OCI-LY7 (cell line): Measurements from ENCODE around the gene DPM2. TPM values are rescaled to one million over a fixed set of nuclear protein-coding genes. Genes with fewer than 3 reads are reported as not detected.

Experiments used
- Bru-seq: library from RNA; stranded (reverse); fragments of 400-500 nt; gene quantifications from one replicate; lab custom pipeline; 2021; lab: Mats Ljungman, UMichigan
- BruChase-seq, 2 experiments: library from RNA; stranded (reverse); fragments of 400-500 nt; gene quantifications; one replicate each; lab custom pipeline; 2021; lab: Mats Ljungman, UMichigan
- BruUV-seq: library from RNA; stranded (reverse); fragments of 400-500 nt; replicated peaks from 2 replicates; lab custom pipeline; 2021; lab: Mats Ljungman, UMichigan
- CTCF ChIA-PET: fragments of 300-600 bp; sonication (Branson Sonifier 250); formaldehyde crosslinking; loops from one replicate; lab custom pipeline; 2022; ENCODE audit warnings: antibody characterized with exemption; ENCODE audit not compliant: unreplicated experiment; lab: Charles Lee
- POLR2A ChIA-PET: fragments of 300-600 bp; sonication (Branson Sonifier 250); formaldehyde crosslinking; loops from one replicate; lab custom pipeline; 2022; ENCODE audit warnings: antibody characterized with exemption; lab: Charles Lee
- DNase-seq: peaks from one replicate; pipeline ENCODE4 v3.0.0-alpha.2; 2015; ENCODE audit warnings: low spot score
- H2AFZ ChIP-seq: fragments of 200-600 bp; sonication (generic), shearing (Covaris generic); 2 replicates; pipeline ENCODE4 v1.6.1; 2014; ENCODE audit warnings: mild to moderate bottlenecking, antibody characterized with exemption, low read length, moderate library complexity
- H3K27ac ChIP-seq: fragments of 200-600 bp; sonication (generic); 2 replicates; pipeline ENCODE4 v1.5.1; 2014; ENCODE audit warnings: mixed run types, low read depth, mild to moderate bottlenecking, moderate library complexity, low read length, inconsistent platforms; ENCODE audit not compliant: poor library complexity, severe bottlenecking
- H3K36me3 ChIP-seq: fragments of 200-600 bp; sonication (generic); 2 replicates; pipeline ENCODE4 v1.6.1; 2014; ENCODE audit warnings: mild to moderate bottlenecking, antibody characterized with exemption, low read length, moderate library complexity, mixed read lengths; ENCODE audit not compliant: insufficient read depth
- H3K4me1 ChIP-seq: fragments of 200-600 bp; sonication (generic); 2 replicates; pipeline ENCODE4 v1.5.1; 2014; ENCODE audit warnings: mild to moderate bottlenecking, low read length; ENCODE audit not compliant: insufficient read depth, poor library complexity, severe bottlenecking
- H3K4me2 ChIP-seq: fragments of 200-600 bp; sonication (generic); 2 replicates; pipeline ENCODE4 v1.6.1; 2014; ENCODE audit warnings: mild to moderate bottlenecking, low read length
- H3K4me3 ChIP-seq: fragments of 200-600 bp; sonication (generic); 2 replicates; pipeline ENCODE4 v1.5.1; 2014; ENCODE audit warnings: mild to moderate bottlenecking, low read depth, low read length; ENCODE audit not compliant: poor library complexity, severe bottlenecking
- H3K79me2 ChIP-seq: fragments of 200-600 bp; sonication (generic); 2 replicates; pipeline ENCODE4 v1.6.1; 2016; ENCODE audit warnings: low read depth, mild to moderate bottlenecking, low read length, moderate library complexity, mixed read lengths; ENCODE audit not compliant: insufficient read depth
- H3K9me2 ChIP-seq: fragments of 200-600 bp; sonication (generic); 2 replicates; pipeline ENCODE4 v1.6.1; 2016; ENCODE audit warnings: mild to moderate bottlenecking, low read length, mixed read lengths; ENCODE audit not compliant: insufficient read depth
- H3K9me3 ChIP-seq: fragments of 200-600 bp; sonication (generic); 2 replicates; pipeline ENCODE4 v1.6.1; 2014; ENCODE audit warnings: mild to moderate bottlenecking, mixed run types, low read length, mixed read lengths
- H4K20me1 ChIP-seq: fragments of 200-600 bp; sonication (generic); 2 replicates; pipeline ENCODE4 v1.6.1; 2014; ENCODE audit warnings: mild to moderate bottlenecking, antibody characterized with exemption, low read length, moderate library complexity, mixed read lengths; ENCODE audit not compliant: insufficient read depth
- EZH2phosphoT487 ChIP-seq: fragments of 200-600 bp; sonication (generic); IDR thresholded peaks from 2 replicates; pipeline ENCODE4 v1.6.1; 2018; ENCODE audit warnings: low read depth, borderline replicate concordance, mild to moderate bottlenecking, mixed run types, antibody characterized with exemption, low read length, moderate library complexity, mixed read lengths
- intact Hi-C: fragments of 100-400 bp; cut with micrococcal nuclease; formaldehyde crosslinking; loops from one replicate; pipeline ENCODE4 v1.10.0; 2022; ENCODE audit not compliant: unreplicated experiment
- long read RNA-seq: library from polyadenylated mRNA; stranded (forward); transcript quantifications from one replicate; pipeline ENCODE4 v2.0.0, GENCODE V29; 2022
- total RNA-seq, 2 experiments: library from RNA; depleted of rRNA in 1 of 2; stranded (reverse); fragments of >200 nt in 1 of 2; shearing (Covaris generic) in 1 of 2; gene quantifications; 2 replicates each; pipeline ENCODE4 v1.2.3, GENCODE V29; 2014 to 2022
- TF ChIP-seq, protein P1 (sequence below): fragments of 200-600 bp; sonication (generic); conservative IDR thresholded peaks from 2 replicates; pipeline ENCODE4 v1.5.1; 2014; ENCODE audit warnings: mild to moderate bottlenecking, antibody characterized with exemption, low read length, moderate library complexity, mixed read lengths

Gene DPM2, protein sequence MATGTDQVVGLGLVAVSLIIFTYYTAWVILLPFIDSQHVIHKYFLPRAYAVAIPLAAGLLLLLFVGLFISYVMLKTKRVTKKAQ
- total RNA-seq (2014; rRNA removed; shearing (Covaris generic)) (31.6 and 49.7 TPM in 2 replicates), total RNA-seq (2022) (47.7 and 50.7 TPM in 2 replicates), Bru-seq, nascent RNA (percentile 70 among the genes with signal in this experiment), BruChase-seq, experiment 1, labeled RNA remaining after a 6-hour chase (percentile 72 among the genes with signal in this experiment), BruChase-seq, experiment 2, labeled RNA remaining after a 2-hour chase (percentile 79 among the genes with signal in this experiment)
- long read RNA-seq, transcript DPM2-203 (3 exons, 928 nt): minor isoform, 19 of 197 reads
- long read RNA-seq, transcript DPM2-201 (4 exons, 1,542 nt): major isoform, 85 of 197 reads
- long read RNA-seq, transcript DPM2-205 (3 exons, 1,662 nt): minor isoform, 46 of 197 reads
- long read RNA-seq, partial matches to known transcripts: 39 of 197 reads
- long read RNA-seq, other reads (novel, unspliced or antisense): 8 of 197 reads

DNA sequence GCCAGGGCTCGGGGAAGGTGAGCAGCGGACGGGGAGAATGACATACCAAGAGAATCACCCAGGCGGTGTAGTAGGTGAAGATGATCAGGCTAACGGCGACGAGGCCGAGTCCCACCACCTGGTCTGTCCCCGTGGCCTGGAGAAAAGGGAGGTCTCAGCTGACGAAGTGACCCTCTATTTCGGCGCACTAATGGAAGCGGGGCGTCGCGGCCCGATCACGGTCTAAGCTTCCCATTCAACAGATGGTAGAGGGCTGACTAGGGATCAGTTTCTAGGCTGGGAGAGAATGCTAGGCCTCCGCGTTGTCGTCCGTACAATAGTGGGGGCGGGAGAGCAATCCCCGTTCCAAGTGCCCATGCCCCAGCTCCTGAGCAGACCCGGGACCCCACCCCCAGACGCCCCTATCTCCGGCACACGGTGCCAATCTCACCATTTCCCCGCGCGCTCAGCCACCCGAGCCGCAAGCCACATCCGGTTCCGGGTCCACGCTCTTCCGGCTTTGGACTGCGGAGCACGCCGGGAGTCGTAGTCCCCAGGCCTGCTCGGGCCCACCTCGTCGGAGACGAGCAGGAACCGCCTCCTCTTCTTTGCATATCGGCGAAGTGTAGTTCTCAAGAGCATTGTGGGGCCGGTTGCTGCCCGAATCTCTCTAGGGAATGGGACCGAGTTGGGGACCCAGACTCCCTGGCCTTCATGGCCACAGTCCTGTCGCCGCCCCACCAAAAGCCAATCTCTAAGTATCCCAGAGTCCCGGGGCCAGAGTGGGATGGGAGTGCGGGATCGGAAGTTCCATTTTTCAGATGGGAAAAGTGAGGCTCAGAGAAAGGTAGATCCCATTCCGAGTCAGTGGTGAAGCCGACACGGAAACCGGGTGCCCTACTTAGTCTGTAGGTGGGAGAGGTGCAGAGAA is at the start of gene DPM2:
TSS of gene DPM2 (minus strand) at position 467 of the 910 bp plus-strand sequence. CDS start at position 433, 34 bp downstream.
- no peaks in the 10 kb centered on the region for H3K9me2 ChIP-seq
- POLR2A ChIA-PET: interaction anchor here (1.0 to 1.1 kb wide), 2 partner anchors 21 to 93 kb away, joined by 3 read pairs; no protein-coding TSS in a partner anchor
- CTCF ChIA-PET: interaction anchor here (0.5 kb wide), 1 partner anchor 33 kb away, joined by 4 read pairs; no protein-coding TSS in a partner anchor
- no peaks in the 10 kb centered on the region for H3K9me3 ChIP-seq
- H3K79me2 ChIP-seq: peaks cover 23% of the 10 kb centered on the region; the same call in 1 of the 2 replicates
- peaks cover 45% of the 10 kb centered on the region for H3K36me3 ChIP-seq
- peak; percentile 96 for DNase-seq
- H4K20me1 ChIP-seq: peaks cover 10% of the 10 kb centered on the region; the same call in 1 of the 2 replicates
- intact Hi-C loops: no loop called here
- peak within 1 kb of the TSS; percentile 36 for H3K27ac ChIP-seq
- TSS peak; percentile 74 for BruUV-seq
- peak within 1 kb of the TSS; percentile 71 for H3K4me2 ChIP-seq
- peaks cover 28% of the 10 kb centered on the region for H3K4me1 ChIP-seq
- no peak for TF ChIP-seq EZH2phosphoT487
- TF ChIP-seq, protein P1, sequence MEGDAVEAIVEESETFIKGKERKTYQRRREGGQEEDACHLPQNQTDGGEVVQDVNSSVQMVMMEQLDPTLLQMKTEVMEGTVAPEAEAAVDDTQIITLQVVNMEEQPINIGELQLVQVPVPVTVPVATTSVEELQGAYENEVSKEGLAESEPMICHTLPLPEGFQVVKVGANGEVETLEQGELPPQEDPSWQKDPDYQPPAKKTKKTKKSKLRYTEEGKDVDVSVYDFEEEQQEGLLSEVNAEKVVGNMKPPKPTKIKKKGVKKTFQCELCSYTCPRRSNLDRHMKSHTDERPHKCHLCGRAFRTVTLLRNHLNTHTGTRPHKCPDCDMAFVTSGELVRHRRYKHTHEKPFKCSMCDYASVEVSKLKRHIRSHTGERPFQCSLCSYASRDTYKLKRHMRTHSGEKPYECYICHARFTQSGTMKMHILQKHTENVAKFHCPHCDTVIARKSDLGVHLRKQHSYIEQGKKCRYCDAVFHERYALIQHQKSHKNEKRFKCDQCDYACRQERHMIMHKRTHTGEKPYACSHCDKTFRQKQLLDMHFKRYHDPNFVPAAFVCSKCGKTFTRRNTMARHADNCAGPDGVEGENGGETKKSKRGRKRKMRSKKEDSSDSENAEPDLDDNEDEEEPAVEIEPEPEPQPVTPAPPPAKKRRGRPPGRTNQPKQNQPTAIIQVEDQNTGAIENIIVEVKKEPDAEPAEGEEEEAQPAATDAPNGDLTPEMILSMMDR: no peak
- H2AFZ ChIP-seq: peak within 1 kb of the TSS; percentile 3; the same call in 1 of the 2 replicates
- peak within 1 kb of the TSS; percentile 81 for H3K4me3 ChIP-seq

DNA sequence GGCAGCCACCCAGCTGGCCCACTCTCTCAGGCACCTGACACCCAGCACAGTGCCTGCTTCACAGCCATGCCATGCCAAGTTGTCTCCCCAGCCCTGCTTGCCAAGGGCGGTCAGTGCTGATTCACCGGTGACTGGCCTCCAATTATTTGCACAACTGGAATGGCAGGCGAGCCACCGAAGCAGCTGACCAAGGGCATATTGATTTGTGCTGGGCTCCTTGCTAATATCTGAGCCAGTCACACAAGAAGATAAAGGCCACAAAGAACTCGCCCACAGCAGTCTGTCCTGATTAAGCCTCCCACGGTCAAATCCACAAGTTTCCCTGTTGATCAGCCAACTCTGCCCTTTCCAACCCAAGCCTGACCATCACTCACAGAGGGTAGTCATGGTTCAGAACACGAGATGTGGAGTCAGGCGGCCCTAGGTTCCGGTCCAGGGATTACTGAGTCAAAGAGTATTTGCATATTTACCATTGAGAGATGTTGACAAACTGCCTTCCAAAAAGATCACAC is 49.5 kb upstream of the DPM2 start:
- peak overlapping the region; percentile 32; the same call in 1 of the 2 replicates for H2AFZ ChIP-seq
- H3K4me1 ChIP-seq: peaks cover 74% of the 10 kb centered on the region
- no peak for DNase-seq
- ChIA-PET POLR2A (interaction anchor here (0.9 kb wide), 1 partner anchor 38 kb away, joined by 6 read pairs; no protein-coding TSS in a partner anchor), CTCF (no interaction called here)
- no peaks in the 10 kb centered on the region for H3K9me3 ChIP-seq
- peak overlapping the region; percentile 37 for H3K27ac ChIP-seq
- H3K36me3 ChIP-seq: no peaks in the 10 kb centered on the region
- H4K20me1 ChIP-seq: no peaks in the 10 kb centered on the region
- TF ChIP-seq, protein P1: no peak
- no peak for TF ChIP-seq EZH2phosphoT487
- no peaks in the 10 kb centered on the region for H3K9me2 ChIP-seq
- intact Hi-C loops: no loop called here
- H3K4me3 ChIP-seq: peak overlapping the region; percentile 7
- peak overlapping the region; percentile 48 for H3K4me2 ChIP-seq
- no TSS peak for BruUV-seq
- H3K79me2 ChIP-seq: peaks cover 3% of the 10 kb centered on the region; the same call in 1 of the 2 replicates
